ENCODE measurements around the gene EIF4B. TPM values are rescaled to one million over a fixed set of nuclear protein-coding genes. Genes with fewer than 3 reads are reported as not detected.

Gene EIF4B
- total and polyA plus RNA-seq, 2 of the 13 experiments (the other 11 are each of a cell fraction or from before 2014, with no cell fraction given): 416 to 548 TPM

DNA sequence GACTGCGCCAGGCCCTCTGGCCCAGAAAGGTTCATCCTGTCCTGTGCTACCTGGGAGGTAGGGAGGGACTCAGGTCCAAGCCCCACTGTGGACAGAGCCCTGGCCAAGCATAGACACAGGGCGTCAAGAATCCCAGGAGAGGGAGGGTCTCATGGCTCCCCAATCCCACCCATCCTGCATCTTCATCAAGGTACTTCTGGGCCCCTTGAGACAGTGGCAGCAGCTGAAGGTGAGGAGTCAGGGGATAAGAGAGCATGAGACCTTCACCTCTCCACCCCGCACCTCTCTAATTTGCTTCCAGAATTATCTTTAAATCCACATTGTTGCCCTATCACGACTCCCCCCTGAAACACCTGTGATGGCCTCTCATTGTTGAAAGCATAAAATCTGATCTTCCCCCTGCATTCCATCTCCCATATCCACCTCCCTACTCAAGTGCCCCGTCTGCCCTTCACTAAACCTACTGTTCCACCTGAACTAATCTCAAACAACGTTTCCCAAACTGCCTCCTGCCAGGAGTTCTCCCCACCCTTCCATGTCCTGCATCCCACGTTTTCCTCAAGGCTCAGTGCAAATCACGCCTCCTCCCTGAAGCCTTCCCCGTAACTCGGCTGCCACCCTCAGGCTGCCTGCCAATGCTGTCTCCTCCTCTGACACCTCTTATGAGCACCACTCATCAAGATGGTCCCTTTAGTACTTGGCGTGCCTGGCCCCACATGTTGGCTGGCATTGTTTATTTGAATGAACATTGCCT lies 30.3 kb upstream of the EIF4B start (continued):
- no peak for TF ChIP-seq PHF21A (CRISPR knock-in tag; IDR thresholded peaks at IDR 0.05)
- TF ChIP-seq ZNF709 (CRISPR knock-in tag; IDR thresholded peaks at IDR 0.05): peak; percentile 43; the same call in 1 of the 2 replicates
- peak; percentile 93 for TF ChIP-seq ZNF121 (CRISPR knock-in tag; IDR thresholded peaks at IDR 0.05)
- TF ChIP-seq, protein P1, sequence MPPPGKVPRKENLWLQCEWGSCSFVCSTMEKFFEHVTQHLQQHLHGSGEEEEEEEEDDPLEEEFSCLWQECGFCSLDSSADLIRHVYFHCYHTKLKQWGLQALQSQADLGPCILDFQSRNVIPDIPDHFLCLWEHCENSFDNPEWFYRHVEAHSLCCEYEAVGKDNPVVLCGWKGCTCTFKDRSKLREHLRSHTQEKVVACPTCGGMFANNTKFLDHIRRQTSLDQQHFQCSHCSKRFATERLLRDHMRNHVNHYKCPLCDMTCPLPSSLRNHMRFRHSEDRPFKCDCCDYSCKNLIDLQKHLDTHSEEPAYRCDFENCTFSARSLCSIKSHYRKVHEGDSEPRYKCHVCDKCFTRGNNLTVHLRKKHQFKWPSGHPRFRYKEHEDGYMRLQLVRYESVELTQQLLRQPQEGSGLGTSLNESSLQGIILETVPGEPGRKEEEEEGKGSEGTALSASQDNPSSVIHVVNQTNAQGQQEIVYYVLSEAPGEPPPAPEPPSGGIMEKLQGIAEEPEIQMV (CRISPR knock-in tag; IDR thresholded peaks at IDR 0.05; ENCODE audit: low read depth): peak; percentile 40; the same call in 1 of the 2 replicates
- TF ChIP-seq CENPT (CRISPR knock-in tag; IDR thresholded peaks at IDR 0.05; ENCODE audit: low read depth): no peak
- TF ChIP-seq, protein P2, sequence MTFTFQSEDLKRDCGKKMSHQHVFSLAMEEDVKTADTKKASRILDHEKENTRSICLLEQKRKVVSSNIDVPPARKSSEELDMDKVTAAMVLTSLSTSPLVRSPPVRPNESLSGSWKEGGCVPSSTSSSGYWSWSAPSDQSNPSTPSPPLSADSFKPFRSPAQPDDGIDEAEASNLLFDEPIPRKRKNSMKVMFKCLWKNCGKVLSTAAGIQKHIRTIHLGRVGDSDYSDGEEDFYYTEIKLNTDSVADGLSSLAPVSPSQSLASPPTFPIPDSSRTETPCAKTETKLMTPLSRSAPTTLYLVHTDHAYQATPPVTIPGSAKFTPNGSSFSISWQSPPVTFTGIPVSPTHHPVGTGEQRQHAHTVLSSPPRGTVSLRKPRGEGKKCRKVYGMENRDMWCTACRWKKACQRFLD (CRISPR knock-in tag; IDR thresholded peaks at IDR 0.05; ENCODE audit: borderline replicate concordance): no peak
- no peak for TF ChIP-seq ZNF101 (CRISPR knock-in tag; IDR thresholded peaks at IDR 0.05; ENCODE audit: borderline replicate concordance, low read depth)
- no peak for TF ChIP-seq ZNF616 (CRISPR knock-in tag; IDR thresholded peaks at IDR 0.05; ENCODE audit: low read depth)
- TF ChIP-seq ZNF451 (CRISPR knock-in tag; IDR thresholded peaks at IDR 0.05): no peak
- TF ChIP-seq ASH2L (IDR thresholded peaks at IDR 0.05; ENCODE audit: insufficient read length, low read depth, low read length): no peak
- no peak for TF ChIP-seq ERF (CRISPR knock-in tag; IDR thresholded peaks at IDR 0.05)
- TF ChIP-seq ZNF264 (CRISPR knock-in tag; IDR thresholded peaks at IDR 0.05): no peak
- TF ChIP-seq EZH2 (conservative IDR thresholded peaks at IDR 0.05; ENCODE audit: low read depth, low read length): no peak
- TF ChIP-seq ZSCAN12 (CRISPR knock-in tag; IDR thresholded peaks at IDR 0.05): no peak
- TF ChIP-seq PRPF4 (IDR thresholded peaks at IDR 0.05; ENCODE audit: low read depth, low read length, poor library complexity, severe bottlenecking): no peak
- TF ChIP-seq, protein P3, sequence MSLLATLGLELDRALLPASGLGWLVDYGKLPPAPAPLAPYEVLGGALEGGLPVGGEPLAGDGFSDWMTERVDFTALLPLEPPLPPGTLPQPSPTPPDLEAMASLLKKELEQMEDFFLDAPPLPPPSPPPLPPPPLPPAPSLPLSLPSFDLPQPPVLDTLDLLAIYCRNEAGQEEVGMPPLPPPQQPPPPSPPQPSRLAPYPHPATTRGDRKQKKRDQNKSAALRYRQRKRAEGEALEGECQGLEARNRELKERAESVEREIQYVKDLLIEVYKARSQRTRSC (CRISPR knock-in tag; IDR thresholded peaks at IDR 0.05; ENCODE audit: low read depth): no peak
- no peak for TF ChIP-seq ZNF274 (CRISPR knock-in tag; IDR thresholded peaks at IDR 0.05)
- TF ChIP-seq, protein P4, sequence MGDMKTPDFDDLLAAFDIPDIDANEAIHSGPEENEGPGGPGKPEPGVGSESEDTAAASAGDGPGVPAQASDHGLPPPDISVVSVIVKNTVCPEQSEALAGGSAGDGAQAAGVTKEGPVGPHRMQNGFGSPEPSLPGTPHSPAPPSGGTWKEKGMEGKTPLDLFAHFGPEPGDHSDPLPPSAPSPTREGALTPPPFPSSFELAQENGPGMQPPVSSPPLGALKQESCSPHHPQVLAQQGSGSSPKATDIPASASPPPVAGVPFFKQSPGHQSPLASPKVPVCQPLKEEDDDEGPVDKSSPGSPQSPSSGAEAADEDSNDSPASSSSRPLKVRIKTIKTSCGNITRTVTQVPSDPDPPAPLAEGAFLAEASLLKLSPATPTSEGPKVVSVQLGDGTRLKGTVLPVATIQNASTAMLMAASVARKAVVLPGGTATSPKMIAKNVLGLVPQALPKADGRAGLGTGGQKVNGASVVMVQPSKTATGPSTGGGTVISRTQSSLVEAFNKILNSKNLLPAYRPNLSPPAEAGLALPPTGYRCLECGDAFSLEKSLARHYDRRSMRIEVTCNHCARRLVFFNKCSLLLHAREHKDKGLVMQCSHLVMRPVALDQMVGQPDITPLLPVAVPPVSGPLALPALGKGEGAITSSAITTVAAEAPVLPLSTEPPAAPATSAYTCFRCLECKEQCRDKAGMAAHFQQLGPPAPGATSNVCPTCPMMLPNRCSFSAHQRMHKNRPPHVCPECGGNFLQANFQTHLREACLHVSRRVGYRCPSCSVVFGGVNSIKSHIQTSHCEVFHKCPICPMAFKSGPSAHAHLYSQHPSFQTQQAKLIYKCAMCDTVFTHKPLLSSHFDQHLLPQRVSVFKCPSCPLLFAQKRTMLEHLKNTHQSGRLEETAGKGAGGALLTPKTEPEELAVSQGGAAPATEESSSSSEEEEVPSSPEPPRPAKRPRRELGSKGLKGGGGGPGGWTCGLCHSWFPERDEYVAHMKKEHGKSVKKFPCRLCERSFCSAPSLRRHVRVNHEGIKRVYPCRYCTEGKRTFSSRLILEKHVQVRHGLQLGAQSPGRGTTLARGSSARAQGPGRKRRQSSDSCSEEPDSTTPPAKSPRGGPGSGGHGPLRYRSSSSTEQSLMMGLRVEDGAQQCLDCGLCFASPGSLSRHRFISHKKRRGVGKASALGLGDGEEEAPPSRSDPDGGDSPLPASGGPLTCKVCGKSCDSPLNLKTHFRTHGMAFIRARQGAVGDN (CRISPR knock-in tag; IDR thresholded peaks at IDR 0.05): peak; percentile 27
- TF ChIP-seq MIXL1 (CRISPR knock-in tag; IDR thresholded peaks at IDR 0.05): peak; percentile 25; the same call in 1 of the 2 replicates
- no peak for TF ChIP-seq NFKB2 (CRISPR knock-in tag; IDR thresholded peaks at IDR 0.05; ENCODE audit: borderline replicate concordance)
- TF ChIP-seq FOXP1 (IDR thresholded peaks at IDR 0.05): no peak
- no peak for TF ChIP-seq FOXP1 (CRISPR knock-in tag; IDR thresholded peaks at IDR 0.05)
